ENCODE results near the gene EFTUD2.

EFTUD2 gene

GRCh38 chr17:44919885-44920564 is 20.8 kb upstream of the EFTUD2 start:
- H3K4me3 ChIP-seq (ENCODE audit: low read depth, low read length) = no peak overlapping the region
- peak; percentile 45 for DNase-seq (ENCODE audit: low read depth)
- TF ChIP-seq CTCF (IDR thresholded peaks at IDR 0.05; ENCODE audit: control insufficient read depth, extremely low read depth, insufficient read depth) = peak; percentile 98

GRCh38 chr17:44919411-44919810 is 20.2 kb upstream of the EFTUD2 start:
- no peak overlapping the region for H3K4me3 ChIP-seq (ENCODE audit: low read depth, low read length)
- DNase-seq (ENCODE audit: low read depth) = no peak
- TF ChIP-seq CTCF (IDR thresholded peaks at IDR 0.05; ENCODE audit: control insufficient read depth, extremely low read depth, insufficient read depth) = no peak

GRCh38 chr17:44918006-44918405 is 18.8 kb upstream of the EFTUD2 start:
- no peak for TF ChIP-seq CTCF (IDR thresholded peaks at IDR 0.05; ENCODE audit: control insufficient read depth, extremely low read depth, insufficient read depth)
- no peak overlapping the region for H3K4me3 ChIP-seq (ENCODE audit: low read depth, low read length)
- no peak for DNase-seq (ENCODE audit: low read depth)

GRCh38 chr17:44917456-44917855 is 18.2 kb upstream of the EFTUD2 start:
- TF ChIP-seq CTCF (IDR thresholded peaks at IDR 0.05; ENCODE audit: control insufficient read depth, extremely low read depth, insufficient read depth) = no peak
- DNase-seq (ENCODE audit: low read depth) = no peak
- no peak overlapping the region for H3K4me3 ChIP-seq (ENCODE audit: low read depth, low read length)

- TF ChIP-seq CTCF (IDR thresholded peaks at IDR 0.05; ENCODE audit: control insufficient read depth, extremely low read depth, insufficient read depth) = no peak
- no peak for DNase-seq (ENCODE audit: low read depth)
- H3K4me3 ChIP-seq (ENCODE audit: low read depth, low read length) = no peak overlapping the region
Observed at GRCh38 chr17:44916781-44917241, 17.6 kb upstream of the EFTUD2 start.

GRCh38 chr17:44915862-44916780 is 16.9 kb upstream of the EFTUD2 start:
- TF ChIP-seq CTCF (IDR thresholded peaks at IDR 0.05; ENCODE audit: control insufficient read depth, extremely low read depth, insufficient read depth) = no peak
- DNase-seq (ENCODE audit: low read depth) = no peak

More at GRCh38 chr17:44915862-44916780, 16.9 kb upstream of the EFTUD2 start:
- H3K4me3 ChIP-seq (ENCODE audit: low read depth, low read length) = no peak overlapping the region

All from LNCaP clone FGC (cell line).